A549 (cell line): ENCODE data around the gene N4BP3.

Source experiments
- TF ChIP-seq, protein P1 (sequence below): fragments of >200 bp; sonication (Bioruptor Twin); formaldehyde crosslinking; IDR thresholded peaks from 3 replicates; pipeline ENCODE4 v1.5.1; 2016
- TF ChIP-seq, protein P2 (sequence below): fragments of 200-600 bp; sonication (generic); IDR thresholded peaks from 2 replicates; pipeline ENCODE4 v1.6.1; 2016; ENCODE audit warnings: antibody characterized with exemption, mild to moderate bottlenecking, moderate library complexity

DNA sequence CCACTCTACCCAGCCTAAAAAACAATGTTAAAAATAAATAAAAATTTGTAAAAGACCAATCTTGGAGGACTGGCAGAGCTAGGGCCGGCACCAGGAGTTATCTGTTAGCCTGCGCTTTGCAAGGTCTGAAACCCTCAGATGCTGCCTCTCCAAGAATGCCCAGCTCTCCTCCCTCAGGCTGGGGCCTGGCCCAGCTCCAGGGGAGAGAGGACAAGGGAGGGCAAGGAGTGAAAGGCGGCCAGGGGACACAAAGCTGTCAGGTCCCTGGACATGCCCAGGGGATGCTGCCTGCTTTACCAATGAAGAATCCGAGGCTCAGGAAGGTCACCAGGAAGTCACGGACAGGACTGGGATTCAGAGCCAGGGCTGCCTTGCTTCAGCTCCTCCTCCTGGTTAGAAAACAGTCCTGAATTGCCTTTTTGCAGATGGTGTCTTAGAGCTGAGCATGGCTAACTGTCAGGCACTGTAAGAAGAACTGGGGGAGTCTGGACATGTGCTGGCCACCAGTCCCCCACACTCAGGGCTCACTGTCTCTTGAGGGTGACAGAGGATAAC, 5.5 kb upstream of the N4BP3 start:
- TF ChIP-seq, protein P1, sequence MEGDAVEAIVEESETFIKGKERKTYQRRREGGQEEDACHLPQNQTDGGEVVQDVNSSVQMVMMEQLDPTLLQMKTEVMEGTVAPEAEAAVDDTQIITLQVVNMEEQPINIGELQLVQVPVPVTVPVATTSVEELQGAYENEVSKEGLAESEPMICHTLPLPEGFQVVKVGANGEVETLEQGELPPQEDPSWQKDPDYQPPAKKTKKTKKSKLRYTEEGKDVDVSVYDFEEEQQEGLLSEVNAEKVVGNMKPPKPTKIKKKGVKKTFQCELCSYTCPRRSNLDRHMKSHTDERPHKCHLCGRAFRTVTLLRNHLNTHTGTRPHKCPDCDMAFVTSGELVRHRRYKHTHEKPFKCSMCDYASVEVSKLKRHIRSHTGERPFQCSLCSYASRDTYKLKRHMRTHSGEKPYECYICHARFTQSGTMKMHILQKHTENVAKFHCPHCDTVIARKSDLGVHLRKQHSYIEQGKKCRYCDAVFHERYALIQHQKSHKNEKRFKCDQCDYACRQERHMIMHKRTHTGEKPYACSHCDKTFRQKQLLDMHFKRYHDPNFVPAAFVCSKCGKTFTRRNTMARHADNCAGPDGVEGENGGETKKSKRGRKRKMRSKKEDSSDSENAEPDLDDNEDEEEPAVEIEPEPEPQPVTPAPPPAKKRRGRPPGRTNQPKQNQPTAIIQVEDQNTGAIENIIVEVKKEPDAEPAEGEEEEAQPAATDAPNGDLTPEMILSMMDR, result no peak
- TF ChIP-seq, protein P2, sequence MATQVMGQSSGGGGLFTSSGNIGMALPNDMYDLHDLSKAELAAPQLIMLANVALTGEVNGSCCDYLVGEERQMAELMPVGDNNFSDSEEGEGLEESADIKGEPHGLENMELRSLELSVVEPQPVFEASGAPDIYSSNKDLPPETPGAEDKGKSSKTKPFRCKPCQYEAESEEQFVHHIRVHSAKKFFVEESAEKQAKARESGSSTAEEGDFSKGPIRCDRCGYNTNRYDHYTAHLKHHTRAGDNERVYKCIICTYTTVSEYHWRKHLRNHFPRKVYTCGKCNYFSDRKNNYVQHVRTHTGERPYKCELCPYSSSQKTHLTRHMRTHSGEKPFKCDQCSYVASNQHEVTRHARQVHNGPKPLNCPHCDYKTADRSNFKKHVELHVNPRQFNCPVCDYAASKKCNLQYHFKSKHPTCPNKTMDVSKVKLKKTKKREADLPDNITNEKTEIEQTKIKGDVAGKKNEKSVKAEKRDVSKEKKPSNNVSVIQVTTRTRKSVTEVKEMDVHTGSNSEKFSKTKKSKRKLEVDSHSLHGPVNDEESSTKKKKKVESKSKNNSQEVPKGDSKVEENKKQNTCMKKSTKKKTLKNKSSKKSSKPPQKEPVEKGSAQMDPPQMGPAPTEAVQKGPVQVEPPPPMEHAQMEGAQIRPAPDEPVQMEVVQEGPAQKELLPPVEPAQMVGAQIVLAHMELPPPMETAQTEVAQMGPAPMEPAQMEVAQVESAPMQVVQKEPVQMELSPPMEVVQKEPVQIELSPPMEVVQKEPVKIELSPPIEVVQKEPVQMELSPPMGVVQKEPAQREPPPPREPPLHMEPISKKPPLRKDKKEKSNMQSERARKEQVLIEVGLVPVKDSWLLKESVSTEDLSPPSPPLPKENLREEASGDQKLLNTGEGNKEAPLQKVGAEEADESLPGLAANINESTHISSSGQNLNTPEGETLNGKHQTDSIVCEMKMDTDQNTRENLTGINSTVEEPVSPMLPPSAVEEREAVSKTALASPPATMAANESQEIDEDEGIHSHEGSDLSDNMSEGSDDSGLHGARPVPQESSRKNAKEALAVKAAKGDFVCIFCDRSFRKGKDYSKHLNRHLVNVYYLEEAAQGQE, result no peak
